Endometrium (tissue), 2 donors: ENCODE results near the gene ETFRF1.

ENCODE experiments used
- FAIRE-seq: peaks from 2 replicates; lab custom pipeline; 2012; peaks lifted over from hg19 to GRCh38; lab: Jason Lieb, UNC
- donor health status: control.
- donor health status: control.

Gene ETFRF1

GRCh38 chr12:25236190-25236589 is 41.2 kb downstream of the ETFRF1 start:
- no peak for FAIRE-seq

- FAIRE-seq: no peak
Observed at GRCh38 chr12:25236626-25237025, 41.6 kb downstream of the ETFRF1 start.

DNA sequence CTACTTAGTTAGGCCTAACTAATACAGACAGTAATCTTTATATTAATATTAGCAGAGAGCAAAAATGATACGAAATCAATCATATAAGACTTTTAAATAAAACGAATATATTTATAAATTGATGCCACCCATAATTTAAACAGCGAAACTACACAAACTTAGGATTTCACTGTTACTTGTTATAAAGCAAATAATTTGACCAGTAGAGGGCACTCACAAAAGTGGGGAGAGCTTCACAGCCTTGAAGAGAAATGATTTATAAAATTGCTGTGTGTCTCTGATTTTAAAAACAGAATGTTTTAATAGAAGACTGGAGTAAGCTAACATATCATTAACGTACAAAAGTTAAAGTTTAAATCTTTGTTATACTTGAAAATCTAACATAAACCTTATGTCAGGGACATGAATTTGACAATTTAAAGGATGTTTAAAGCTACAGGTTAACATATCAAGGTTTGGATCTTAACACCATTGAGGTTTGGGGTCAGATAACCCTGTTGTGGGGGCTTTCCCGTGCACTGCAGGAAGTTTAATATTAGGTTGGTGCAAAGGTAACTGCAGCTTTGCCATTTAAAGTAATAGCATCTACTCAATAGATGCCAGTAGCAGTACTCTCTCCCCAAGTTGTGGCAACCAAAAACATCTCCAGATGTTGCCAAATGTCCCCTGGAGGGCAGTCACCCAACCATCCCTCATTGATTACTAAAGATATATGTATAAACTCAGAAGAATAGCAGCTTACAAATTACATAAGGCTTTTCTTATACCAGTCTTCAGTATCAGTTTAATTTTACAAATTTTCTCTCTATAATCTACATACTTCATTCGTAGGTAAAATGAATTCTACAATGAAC is 46.4 kb downstream of the ETFRF1 start:
- peak; percentile 89 for FAIRE-seq

DNA sequence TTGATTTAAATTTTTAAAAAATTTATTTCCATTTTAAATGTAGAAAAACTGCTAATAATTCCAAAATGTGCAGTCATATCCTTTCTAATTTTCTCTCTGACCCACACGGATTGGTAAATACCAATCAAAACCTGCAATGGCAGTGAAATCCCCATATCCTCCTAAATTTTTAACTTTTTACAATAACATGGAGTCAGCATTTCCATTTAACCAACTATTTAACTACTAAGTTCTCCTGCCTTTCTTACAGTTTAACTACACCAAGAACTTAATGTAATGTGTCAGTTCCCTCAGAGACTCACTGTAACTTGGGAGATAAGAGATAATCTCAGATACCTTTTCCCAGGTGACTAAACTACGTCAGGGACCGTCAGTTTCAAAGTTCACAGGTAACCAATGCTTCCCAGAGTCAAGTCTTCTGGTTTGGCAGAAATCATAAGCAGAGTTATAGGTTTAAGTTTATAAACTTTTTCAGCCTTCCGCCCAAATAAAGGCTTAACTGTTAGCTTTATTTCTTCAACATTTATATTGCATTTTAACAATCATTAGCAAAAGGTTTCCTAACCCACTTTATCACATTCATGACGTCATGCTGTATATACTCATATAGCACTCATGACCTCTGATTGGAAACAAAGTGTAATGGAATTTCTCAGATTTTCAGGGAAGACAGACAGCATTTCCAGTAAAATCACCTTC is 48.1 kb downstream of the ETFRF1 start:
- no peak for FAIRE-seq

GRCh38 chr12:25243680-25243990 is 48.6 kb downstream of the ETFRF1 start:
- no peak for FAIRE-seq

DNA sequence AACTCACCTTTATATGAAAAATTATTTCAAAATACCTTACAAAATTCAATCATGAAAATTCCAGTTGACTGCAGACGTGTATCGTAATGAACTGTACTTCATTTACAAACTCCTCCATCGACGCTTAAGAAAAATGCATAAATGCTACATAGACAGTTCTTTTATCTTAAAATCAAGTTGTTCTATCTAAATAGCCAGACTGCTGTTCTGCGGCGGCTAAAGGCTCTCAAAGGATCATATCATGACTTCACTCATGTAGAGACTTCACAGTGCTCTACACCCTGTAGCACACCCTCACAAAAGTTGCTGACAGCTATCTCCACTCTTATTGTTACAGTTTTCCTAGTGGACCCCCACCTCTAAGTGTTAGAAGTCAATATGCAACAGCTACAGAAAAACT is 50.5 kb downstream of the ETFRF1 start:
- FAIRE-seq: no peak

GRCh38 chr12:25248137-25248536 is 53.1 kb downstream of the ETFRF1 start:
- no peak for FAIRE-seq

DNA sequence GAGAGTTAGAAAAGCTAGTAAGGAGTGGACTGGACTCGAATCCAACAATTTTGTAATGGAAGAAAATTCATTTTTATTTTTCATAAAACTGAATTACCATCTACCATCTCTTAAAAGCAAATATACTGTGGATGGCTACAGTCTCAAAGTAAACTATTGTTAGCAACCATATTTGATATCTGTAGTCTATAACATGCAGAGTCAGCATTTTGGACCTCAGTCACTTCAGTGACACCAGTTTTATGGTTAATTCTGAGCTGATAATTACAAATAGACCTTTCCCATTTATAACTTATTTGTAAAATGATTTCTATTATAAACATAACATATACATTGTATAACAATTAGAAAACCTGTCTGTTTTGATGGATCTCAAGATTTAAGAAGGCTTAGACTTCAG is 53.7 kb downstream of the ETFRF1 start:
- FAIRE-seq: no peak

DNA sequence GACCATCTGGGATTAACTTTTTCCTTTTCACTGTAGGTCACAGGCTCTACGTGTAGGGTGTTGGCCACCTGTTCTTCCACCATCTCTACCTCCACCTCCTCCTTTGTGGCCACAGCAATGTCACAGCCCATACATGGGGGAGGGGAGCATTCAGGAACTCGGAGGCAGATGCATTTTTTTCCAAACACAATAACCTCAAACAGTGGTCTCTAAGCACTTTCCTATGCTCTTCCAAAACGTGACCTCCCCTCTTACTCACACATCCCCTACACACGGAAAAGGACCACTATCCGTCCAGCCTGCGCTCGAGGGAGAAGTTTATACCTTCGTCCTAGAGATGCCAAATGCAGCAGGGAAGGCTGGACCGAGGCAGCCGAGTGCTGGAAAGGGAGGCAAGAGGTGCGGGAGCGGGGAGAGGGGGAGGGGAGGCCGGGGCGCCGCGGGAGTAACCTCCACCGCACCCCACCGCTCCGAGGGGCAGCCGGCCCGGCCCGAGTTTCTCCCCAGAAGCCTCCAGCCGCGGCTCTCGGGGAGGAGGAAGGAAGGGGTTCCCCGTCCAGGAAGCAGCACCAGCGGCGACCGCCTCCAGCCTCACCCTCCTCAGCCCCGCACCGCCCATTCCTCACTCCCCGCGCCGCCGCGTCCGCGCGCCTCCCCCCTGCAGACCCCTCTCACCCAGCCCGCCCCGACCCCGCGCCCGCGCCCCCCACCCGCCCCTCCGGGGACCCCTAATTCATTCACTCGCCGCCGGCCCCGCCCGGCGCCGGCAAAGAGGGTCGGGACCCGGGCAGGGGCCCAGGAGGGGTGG is 55.1 kb downstream of the ETFRF1 start:
- no peak for FAIRE-seq

- FAIRE-seq: no peak
Observed at GRCh38 chr12:25250744-25251730, 56.0 kb downstream of the ETFRF1 start, which contains the start of gene KRAS. TSS of gene KRAS (minus strand) at chr12:25250929.

GRCh38 chr12:25251769-25252168 is 56.7 kb downstream of the ETFRF1 start:
- FAIRE-seq: no peak

DNA sequence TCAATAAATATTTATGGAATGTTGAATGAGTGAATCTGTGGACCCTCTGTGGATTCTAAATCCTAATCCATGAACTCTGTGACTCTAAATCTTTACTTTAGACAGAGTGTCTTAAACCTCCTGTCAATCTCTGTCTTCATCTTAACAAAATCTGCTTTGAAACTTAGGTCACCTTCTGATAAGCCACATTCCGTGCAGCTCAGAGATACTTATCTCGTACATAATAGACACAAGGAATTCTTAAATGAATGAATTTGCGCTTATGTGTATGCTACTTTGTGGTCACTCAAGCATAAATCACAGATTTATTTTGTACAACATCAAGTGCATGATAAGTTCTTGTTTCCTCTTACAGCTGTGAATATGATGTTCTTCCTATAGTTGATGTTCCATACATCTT is 57.9 kb downstream of the ETFRF1 start:
- no peak for FAIRE-seq

DNA sequence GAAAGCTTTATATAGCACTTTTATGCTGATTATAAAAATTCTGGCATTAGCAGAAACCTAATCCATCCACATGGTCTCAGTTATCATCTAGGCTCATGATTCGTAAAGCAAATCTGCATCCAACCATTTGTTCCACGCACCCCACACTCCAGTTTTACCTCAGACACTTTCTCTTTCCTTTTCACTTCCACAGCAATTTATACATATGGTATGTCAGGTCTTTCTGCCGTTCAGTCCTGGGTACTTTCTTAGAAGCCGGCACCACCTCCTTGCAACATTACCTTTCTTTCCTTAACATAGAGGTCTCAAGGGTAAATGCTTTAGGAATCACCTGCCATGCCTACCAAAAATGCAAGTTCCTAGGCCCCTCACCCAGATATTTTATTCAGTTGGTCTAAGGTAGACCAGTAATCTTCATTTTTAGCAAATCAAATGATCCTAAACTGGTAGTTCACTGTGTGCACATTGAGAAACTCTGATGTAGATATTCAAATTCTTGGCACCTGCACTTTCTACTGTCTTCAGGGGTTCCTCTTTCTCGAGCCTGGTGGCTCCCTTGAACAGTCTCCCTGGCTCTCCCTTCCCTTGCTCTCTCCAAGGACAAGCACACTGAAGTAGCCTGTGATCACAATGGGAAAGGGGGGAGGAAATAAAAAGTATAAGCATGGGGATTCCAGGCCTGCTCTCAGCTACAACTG is 58.5 kb downstream of the ETFRF1 start:
- FAIRE-seq: no peak

- FAIRE-seq: no peak
Observed at GRCh38 chr12:25254271-25254880, 59.3 kb downstream of the ETFRF1 start.
